ENCODE measurements around the gene ABCC1. TPM values are rescaled to one million over a fixed set of nuclear protein-coding genes. Genes with fewer than 3 reads are reported as not detected.
A peak's percentile ranks its signal among the peaks of the same experiment; 100 is the strongest.

Gene ABCC1
- total and polyA plus RNA-seq, 4 donors, result 2.9 to 61.9 (median 43.6) TPM

DNA sequence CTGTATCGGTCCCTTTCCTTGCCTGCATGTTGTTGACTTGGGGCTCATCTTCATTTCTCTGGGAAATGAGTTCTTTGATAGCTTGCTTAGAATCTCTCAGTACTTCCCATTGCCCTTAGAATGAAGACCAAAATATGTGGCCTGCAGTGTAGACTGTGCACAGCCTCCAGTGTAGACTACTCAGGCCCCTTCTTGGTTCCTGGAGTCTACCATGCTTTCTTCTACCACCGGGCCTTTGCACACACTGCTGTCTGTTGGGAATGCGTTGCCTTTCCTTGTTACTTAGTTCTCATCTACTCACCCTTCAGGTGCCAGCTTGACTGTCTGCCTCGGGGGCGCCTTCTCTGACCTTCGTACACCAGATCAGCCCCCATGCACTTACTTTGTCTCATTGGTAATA, 82.0 kb downstream of the ABCC1 start:
- peaks cover 0 to 3% of the 10 kb centered on the region in 2 donors for H3K4me1 ChIP-seq (ENCODE audit: control insufficient read depth in 1 of 2, insufficient read depth in 2 of 2, low read length in 2 of 2)
- 97% methylated on average over 6 of the region's 6 CpGs for WGBS, 2 donors
- H3K27ac ChIP-seq (ENCODE audit: low read depth in 1 of 2, low read length in 2 of 2), result peak overlapping the region in 1 of 2 donors; percentile 73
- peaks cover 3 to 4% of the 10 kb centered on the region in 2 donors for H3K36me3 ChIP-seq (ENCODE audit: control insufficient read depth in 1 of 2, insufficient read depth in 2 of 2, low read length in 1 of 2)
- intact Hi-C loops (cut with DNase I), result no loop called here
- no peak for ATAC-seq (ENCODE audit: low FRiP score)
- no peak for DNase-seq
- H3K9me3 ChIP-seq (ENCODE audit: control insufficient read depth, low read length), result no peaks in the 10 kb centered on the region
- no peak overlapping the region for H3K4me3 ChIP-seq (ENCODE audit: low read length in 2 of 2)
- no peaks in the 10 kb centered on the region for H3K27me3 ChIP-seq (ENCODE audit: control insufficient read depth in 1 of 2, insufficient read depth in 2 of 2, low read length in 1 of 2)

DNA sequence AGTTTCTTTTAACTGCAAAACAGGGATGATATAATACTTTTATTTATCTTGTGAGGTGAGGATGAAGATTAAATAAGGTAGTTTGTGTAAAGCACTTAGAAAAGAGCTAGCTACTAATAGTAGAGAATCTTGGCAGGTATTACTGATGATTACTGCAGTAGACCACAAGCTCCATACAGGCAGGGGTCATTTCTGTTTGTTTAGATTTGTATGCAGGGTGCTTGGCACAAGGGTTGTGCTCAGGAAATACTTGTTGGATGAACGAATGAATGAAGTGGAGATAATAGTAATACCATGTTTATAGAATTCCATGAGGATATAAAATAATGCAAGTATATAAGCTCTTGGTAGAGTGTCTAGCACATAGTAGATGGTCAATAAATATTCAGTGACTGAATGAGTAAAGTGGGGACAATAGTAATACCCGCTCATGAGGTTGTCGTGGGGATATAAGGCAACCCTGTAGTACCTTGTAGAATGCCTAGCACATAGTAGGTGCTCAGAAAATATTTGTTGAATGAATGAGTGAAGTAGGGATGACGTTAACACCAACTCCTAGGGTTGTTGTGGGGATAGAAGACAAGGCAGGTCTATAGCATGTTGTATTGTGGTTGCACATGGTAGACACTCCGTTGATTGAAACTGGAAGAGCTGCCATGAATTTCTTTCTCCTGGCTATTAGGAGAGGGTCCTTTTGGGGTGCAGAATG, 83.0 kb downstream of the ABCC1 start:
- ATAC-seq (ENCODE audit: low FRiP score), result no peak
- Histone ChIP-seq H3K4me1 (ENCODE audit: control insufficient read depth in 1 of 2, insufficient read depth in 2 of 2, low read length in 2 of 2) (peaks cover 0 to 3% of the 10 kb centered on the region in 2 donors), H3K4me3 (ENCODE audit: low read length in 2 of 2) (no peak overlapping the region), H3K27me3 (ENCODE audit: control insufficient read depth in 1 of 2, insufficient read depth in 2 of 2, low read length in 1 of 2) (no peaks in the 10 kb centered on the region), H3K27ac (ENCODE audit: low read depth in 1 of 2, low read length in 2 of 2) (no peak overlapping the region), H3K9me3 (ENCODE audit: control insufficient read depth, low read length) (no peaks in the 10 kb centered on the region), H3K36me3 (ENCODE audit: control insufficient read depth in 1 of 2, insufficient read depth in 2 of 2, low read length in 1 of 2) (peaks cover 3 to 4% of the 10 kb centered on the region in 2 donors)
- DNase-seq, result no peak
- intact Hi-C loops (cut with DNase I), result no loop called here
- 76 to 85% methylated on average over 5 of the region's 5 CpGs for WGBS, 2 donors

DNA sequence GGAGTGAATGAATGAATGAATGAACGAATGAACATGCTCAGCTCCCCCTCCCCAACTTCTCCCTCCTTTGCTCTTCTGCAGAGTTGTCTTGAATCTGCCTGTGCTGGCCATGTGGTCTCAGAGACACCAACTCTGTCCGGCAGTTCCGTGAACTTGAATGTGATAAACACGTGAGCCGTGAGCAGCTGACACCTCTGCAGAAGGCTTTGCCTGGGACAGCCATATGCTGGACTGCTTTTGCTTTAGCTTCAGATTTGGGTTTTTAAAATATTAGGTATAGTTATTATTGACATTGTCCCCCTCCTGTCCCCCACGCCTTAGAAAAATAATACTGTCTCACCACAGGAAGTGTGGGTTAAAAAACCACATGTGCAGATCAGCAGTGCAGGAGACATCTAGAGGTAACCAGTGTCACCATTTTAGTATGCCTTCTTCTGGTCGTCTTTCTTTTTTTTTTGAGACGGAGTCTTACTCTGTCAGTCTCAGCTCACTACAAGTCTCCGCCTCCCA, 83.8 kb downstream of the ABCC1 start:
- no peak for DNase-seq
- H3K4me3 ChIP-seq (ENCODE audit: low read length in 2 of 2), result no peak overlapping the region
- peaks cover 3 to 4% of the 10 kb centered on the region in 2 donors for H3K36me3 ChIP-seq (ENCODE audit: control insufficient read depth in 1 of 2, insufficient read depth in 2 of 2, low read length in 1 of 2)
- no peaks in the 10 kb centered on the region for H3K27me3 ChIP-seq (ENCODE audit: control insufficient read depth in 1 of 2, insufficient read depth in 2 of 2, low read length in 1 of 2)
- H3K27ac ChIP-seq (ENCODE audit: low read depth in 1 of 2, low read length in 2 of 2), result no peak overlapping the region
- WGBS, 2 donors, result 70 to 77% methylated on average over 9 of the region's 9 CpGs
- H3K4me1 ChIP-seq (ENCODE audit: control insufficient read depth in 1 of 2, insufficient read depth in 2 of 2, low read length in 2 of 2), result peaks cover 0 to 3% of the 10 kb centered on the region in 2 donors
- no peak for ATAC-seq (ENCODE audit: low FRiP score)
- no peaks in the 10 kb centered on the region for H3K9me3 ChIP-seq (ENCODE audit: control insufficient read depth, low read length)
- intact Hi-C loops (cut with DNase I), result no loop called here

DNA sequence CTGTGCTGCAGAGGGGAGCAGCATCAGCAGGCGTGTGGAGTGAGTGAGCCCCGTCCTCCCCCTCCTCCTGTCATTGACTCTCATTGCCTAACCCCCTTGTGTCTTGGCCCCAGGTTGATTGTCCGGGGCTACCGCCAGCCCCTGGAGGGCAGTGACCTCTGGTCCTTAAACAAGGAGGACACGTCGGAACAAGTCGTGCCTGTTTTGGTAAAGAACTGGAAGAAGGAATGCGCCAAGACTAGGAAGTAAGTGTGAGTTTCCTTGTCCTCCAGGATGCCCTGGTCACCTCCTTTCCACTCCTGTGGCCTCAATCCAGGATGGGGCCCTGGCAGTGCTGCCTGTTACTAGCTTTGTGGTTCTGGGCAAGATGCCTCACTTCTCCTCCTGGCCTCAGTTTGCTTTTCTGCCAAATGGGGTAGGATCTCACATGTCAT, 87.0 kb downstream of the ABCC1 start:
- 75 to 85% methylated on average over 8 of the region's 8 CpGs for WGBS, 2 donors
- H3K4me3 ChIP-seq (ENCODE audit: low read length in 2 of 2), result no peak overlapping the region
- no peaks in the 10 kb centered on the region for H3K4me1 ChIP-seq (ENCODE audit: control insufficient read depth in 1 of 2, insufficient read depth in 2 of 2, low read length in 2 of 2)
- H3K27me3 ChIP-seq (ENCODE audit: control insufficient read depth in 1 of 2, insufficient read depth in 2 of 2, low read length in 1 of 2), result no peaks in the 10 kb centered on the region
- DNase-seq (no peak), ATAC-seq (ENCODE audit: low FRiP score) (no peak)
- intact Hi-C loops (cut with DNase I), result no loop called here
- peaks cover 0 to 6% of the 10 kb centered on the region in 2 donors for H3K36me3 ChIP-seq (ENCODE audit: control insufficient read depth in 1 of 2, insufficient read depth in 2 of 2, low read length in 1 of 2)
- no peaks in the 10 kb centered on the region for H3K9me3 ChIP-seq (ENCODE audit: control insufficient read depth, low read length)
- no peak overlapping the region for H3K27ac ChIP-seq (ENCODE audit: low read depth in 1 of 2, low read length in 2 of 2)

DNA sequence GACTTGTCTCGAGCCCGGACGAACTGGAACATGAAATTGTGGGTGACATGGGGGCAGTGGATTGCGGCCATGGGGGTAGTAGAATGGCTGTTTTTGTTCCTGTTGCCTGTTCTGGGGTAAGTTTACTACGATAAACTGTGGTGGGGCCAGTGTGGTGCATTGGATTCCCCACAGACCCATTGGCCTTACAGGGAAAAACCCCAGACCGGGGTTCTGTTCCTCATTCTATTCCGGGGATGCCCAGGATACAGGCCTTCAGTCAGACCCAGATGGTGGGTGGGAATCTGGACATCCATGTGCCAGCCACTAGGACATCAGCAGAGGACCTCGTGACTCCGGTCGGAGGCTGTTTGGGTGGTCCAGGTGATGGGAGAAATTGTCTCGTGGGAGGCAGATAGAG, 88.1 kb downstream of the ABCC1 start:
- 93 to 95% methylated on average over 11 of the region's 11 CpGs for WGBS, 2 donors
- no peak for DNase-seq
- Histone ChIP-seq H3K36me3 (ENCODE audit: control insufficient read depth in 1 of 2, insufficient read depth in 2 of 2, low read length in 1 of 2) (peaks cover 0 to 6% of the 10 kb centered on the region in 2 donors), H3K4me3 (ENCODE audit: low read length in 2 of 2) (no peak overlapping the region), H3K27ac (ENCODE audit: low read depth in 1 of 2, low read length in 2 of 2) (no peak overlapping the region), H3K4me1 (ENCODE audit: control insufficient read depth in 1 of 2, insufficient read depth in 2 of 2, low read length in 2 of 2) (peaks cover 0 to 3% of the 10 kb centered on the region in 2 donors), H3K9me3 (ENCODE audit: control insufficient read depth, low read length) (no peaks in the 10 kb centered on the region), H3K27me3 (ENCODE audit: control insufficient read depth in 1 of 2, insufficient read depth in 2 of 2, low read length in 1 of 2) (no peaks in the 10 kb centered on the region)
- intact Hi-C loops (cut with DNase I), result no loop called here
- no peak for ATAC-seq (ENCODE audit: low FRiP score)

- DNase-seq (no peak), ATAC-seq (ENCODE audit: low FRiP score) (no peak)
- Histone ChIP-seq H3K27me3 (ENCODE audit: control insufficient read depth in 1 of 2, insufficient read depth in 2 of 2, low read length in 1 of 2) (no peaks in the 10 kb centered on the region), H3K27ac (ENCODE audit: low read depth in 1 of 2, low read length in 2 of 2) (no peak overlapping the region), H3K36me3 (ENCODE audit: control insufficient read depth in 1 of 2, insufficient read depth in 2 of 2, low read length in 1 of 2) (peaks cover 0 to 5% of the 10 kb centered on the region in 2 donors), H3K4me1 (ENCODE audit: control insufficient read depth in 1 of 2, insufficient read depth in 2 of 2, low read length in 2 of 2) (peaks cover 0 to 3% of the 10 kb centered on the region in 2 donors), H3K4me3 (ENCODE audit: low read length in 2 of 2) (no peak overlapping the region), H3K9me3 (ENCODE audit: control insufficient read depth, low read length) (no peaks in the 10 kb centered on the region)
- WGBS, 2 donors, result 88 to 97% methylated on average over 1 of the region's 1 CpG
- intact Hi-C loops (cut with DNase I), result no loop called here
Observed at GRCh38 chr16:16037970-16038369, 88.6 kb downstream of the ABCC1 start.

DNA sequence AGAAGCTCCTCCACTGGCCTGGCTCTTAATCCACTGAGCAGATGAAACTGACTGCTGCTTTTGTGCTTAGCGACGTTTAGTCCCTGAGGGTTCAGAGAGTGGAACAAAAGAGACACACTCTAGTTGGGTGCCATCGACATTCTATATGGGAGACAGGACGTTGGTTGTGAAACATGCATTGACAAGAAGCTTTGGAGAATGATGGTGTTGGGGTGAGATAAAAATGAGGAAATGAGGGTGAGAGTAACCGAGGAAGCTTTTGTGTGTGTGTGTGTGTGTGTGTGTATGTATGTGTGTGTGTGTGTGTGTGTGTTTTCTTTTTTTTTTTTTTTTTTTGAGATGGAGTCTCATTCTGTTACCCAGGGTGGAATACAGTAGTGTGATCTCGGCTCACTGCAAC, 89.5 kb downstream of the ABCC1 start:
- no peak overlapping the region for H3K4me3 ChIP-seq (ENCODE audit: low read length in 2 of 2)
- intact Hi-C loops (cut with DNase I), result no loop called here
- peaks cover 0 to 3% of the 10 kb centered on the region in 2 donors for H3K4me1 ChIP-seq (ENCODE audit: control insufficient read depth in 1 of 2, insufficient read depth in 2 of 2, low read length in 2 of 2)
- DNase-seq (no peak), ATAC-seq (ENCODE audit: low FRiP score) (no peak)
- no peak overlapping the region for H3K27ac ChIP-seq (ENCODE audit: low read depth in 1 of 2, low read length in 2 of 2)
- H3K36me3 ChIP-seq (ENCODE audit: control insufficient read depth in 1 of 2, insufficient read depth in 2 of 2, low read length in 1 of 2), result peaks cover 0 to 3% of the 10 kb centered on the region in 2 donors
- no peaks in the 10 kb centered on the region for H3K9me3 ChIP-seq (ENCODE audit: control insufficient read depth, low read length)
- WGBS, 2 donors, result 74 to 85% methylated on average over 6 of the region's 6 CpGs
- no peaks in the 10 kb centered on the region for H3K27me3 ChIP-seq (ENCODE audit: control insufficient read depth in 1 of 2, insufficient read depth in 2 of 2, low read length in 1 of 2)

DNA sequence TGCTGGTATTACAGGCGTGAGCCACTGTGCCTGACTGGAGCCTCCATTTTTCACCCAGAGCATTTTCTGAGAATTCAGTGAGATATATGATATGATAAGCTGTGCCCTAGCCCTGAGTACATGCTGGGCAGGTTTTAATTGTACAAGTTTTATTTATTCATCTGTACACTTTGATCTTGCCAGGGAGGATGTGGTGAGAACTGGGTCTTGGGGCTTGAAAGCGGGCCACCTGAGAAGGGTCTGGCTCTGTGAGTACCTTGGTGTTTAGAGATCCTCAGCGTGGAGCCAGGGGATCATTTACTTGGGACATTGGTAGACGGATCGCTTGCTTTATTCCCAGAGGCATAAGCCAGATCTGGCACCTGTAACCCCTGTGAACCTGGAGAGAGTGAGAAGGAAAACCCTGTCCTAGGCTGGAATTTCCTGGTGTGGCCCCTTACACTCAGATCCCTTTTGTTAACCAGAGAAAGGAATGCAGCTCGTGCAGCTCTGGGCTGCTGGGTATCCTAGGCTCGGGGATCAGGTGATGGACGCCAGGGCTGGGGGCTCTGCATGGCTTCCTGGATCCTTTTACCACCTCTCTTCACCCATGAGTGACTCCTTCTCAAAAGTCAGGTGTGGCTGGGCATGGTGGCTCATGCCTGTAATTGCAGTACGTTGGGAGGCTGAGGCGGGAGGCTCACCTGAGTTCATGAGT, 91.9 kb downstream of the ABCC1 start:
- Histone ChIP-seq H3K27ac (ENCODE audit: low read depth in 1 of 2, low read length in 2 of 2) (peak overlapping the region in 1 of 2 donors; percentile 4), H3K27me3 (ENCODE audit: control insufficient read depth in 1 of 2, insufficient read depth in 2 of 2, low read length in 1 of 2) (no peaks in the 10 kb centered on the region), H3K4me3 (ENCODE audit: low read length in 2 of 2) (no peak overlapping the region), H3K4me1 (ENCODE audit: control insufficient read depth in 1 of 2, insufficient read depth in 2 of 2, low read length in 2 of 2) (peaks cover 0 to 3% of the 10 kb centered on the region in 2 donors), H3K36me3 (ENCODE audit: control insufficient read depth in 1 of 2, insufficient read depth in 2 of 2, low read length in 1 of 2) (peaks cover 7% of the 10 kb centered on the region in 2 donors), H3K9me3 (ENCODE audit: control insufficient read depth, low read length) (no peaks in the 10 kb centered on the region)
- intact Hi-C loops (cut with DNase I), result loop anchor here in 1 of 2 donors (10.0 kb wide), 1 partner anchor 93 kb away; no protein-coding TSS in a partner anchor
- no peak for DNase-seq
- ATAC-seq (ENCODE audit: low FRiP score), result no peak
- 90 to 91% methylated on average over 10 of the region's 10 CpGs for WGBS, 2 donors

Data from aorta (tissue), 5 donors.